PC-9 (cell line): ENCODE measurements around the gene HOXB6.

ENCODE experiments used
- EZH2 ChIP-seq: fragments of 200-600 bp; sonication (generic); IDR thresholded peaks from 2 replicates; pipeline ENCODE4 v1.8.0; 2017; ENCODE audit warnings: antibody characterized with exemption, low read depth
- TF ChIP-seq, protein P1 (sequence below): fragments of 200-600 bp; sonication (generic); conservative IDR thresholded peaks from 2 replicates; pipeline ENCODE4 v1.6.1; 2017; ENCODE audit warnings: mixed run types, antibody characterized with exemption, mild to moderate bottlenecking, moderate library complexity

DNA sequence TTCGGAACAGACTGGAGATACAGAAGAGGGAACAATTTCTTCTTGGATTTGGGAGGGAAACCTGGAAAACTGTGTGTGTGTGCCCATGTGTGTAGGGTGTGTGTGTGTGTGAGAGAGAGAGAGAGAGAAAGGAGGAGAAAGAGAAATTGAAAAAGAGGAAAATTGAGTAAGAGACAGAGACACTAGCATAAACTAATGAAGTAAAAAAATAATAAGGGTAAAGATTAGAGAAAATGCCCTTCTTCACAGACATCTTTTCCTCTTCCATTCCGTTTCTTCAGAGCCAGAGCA is 46.0 kb downstream of the HOXB6 start:
- TF ChIP-seq, protein P1, sequence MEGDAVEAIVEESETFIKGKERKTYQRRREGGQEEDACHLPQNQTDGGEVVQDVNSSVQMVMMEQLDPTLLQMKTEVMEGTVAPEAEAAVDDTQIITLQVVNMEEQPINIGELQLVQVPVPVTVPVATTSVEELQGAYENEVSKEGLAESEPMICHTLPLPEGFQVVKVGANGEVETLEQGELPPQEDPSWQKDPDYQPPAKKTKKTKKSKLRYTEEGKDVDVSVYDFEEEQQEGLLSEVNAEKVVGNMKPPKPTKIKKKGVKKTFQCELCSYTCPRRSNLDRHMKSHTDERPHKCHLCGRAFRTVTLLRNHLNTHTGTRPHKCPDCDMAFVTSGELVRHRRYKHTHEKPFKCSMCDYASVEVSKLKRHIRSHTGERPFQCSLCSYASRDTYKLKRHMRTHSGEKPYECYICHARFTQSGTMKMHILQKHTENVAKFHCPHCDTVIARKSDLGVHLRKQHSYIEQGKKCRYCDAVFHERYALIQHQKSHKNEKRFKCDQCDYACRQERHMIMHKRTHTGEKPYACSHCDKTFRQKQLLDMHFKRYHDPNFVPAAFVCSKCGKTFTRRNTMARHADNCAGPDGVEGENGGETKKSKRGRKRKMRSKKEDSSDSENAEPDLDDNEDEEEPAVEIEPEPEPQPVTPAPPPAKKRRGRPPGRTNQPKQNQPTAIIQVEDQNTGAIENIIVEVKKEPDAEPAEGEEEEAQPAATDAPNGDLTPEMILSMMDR, result no peak
- TF ChIP-seq EZH2, result no peak
